ENCODE measurements around the gene KIF3C. TPM values are rescaled to one million over a fixed set of nuclear protein-coding genes. Genes with fewer than 3 reads are reported as not detected.
A peak's percentile ranks its signal among the peaks of the same experiment; 100 is the strongest.

KIF3C gene
- total and polyA plus RNA-seq, 9 of the 15 experiments (the other 6 are each of a cell fraction or from before 2014, with no cell fraction given) = 0.69 to 6.7 (median 3.3) TPM

GRCh38 chr2:26018184-26019055, 36.1 kb upstream of the KIF3C start (continued):
- TF ChIP-seq ETS1 (conservative IDR thresholded peaks at IDR 0.05; ENCODE audit: control insufficient read depth, low read depth, low read length) (no peak), ZNF121 (CRISPR knock-in tag; conservative IDR thresholded peaks at IDR 0.05) (no peak), KDM4B (IDR thresholded peaks at IDR 0.05; ENCODE audit: borderline replicate concordance in 2 of 2, low read depth in 1 of 2) (no peak), SMARCA5 (IDR thresholded peaks at IDR 0.05) (peak; percentile 52; the same call in 1 of the 2 replicates), CREBBP (IDR thresholded peaks at IDR 0.05; ENCODE audit: low read depth, low read length) (no peak), CTCFL (IDR thresholded peaks at IDR 0.05; ENCODE audit: borderline replicate concordance, insufficient read depth, low read depth, low read length, poor library complexity, severe bottlenecking) (no peak), HMGXB4 (CRISPR knock-in tag; IDR thresholded peaks at IDR 0.05) (no peak), ZSCAN29 (IDR thresholded peaks at IDR 0.05) (no peak), NUFIP1 (IDR thresholded peaks at IDR 0.05; ENCODE audit: partially characterized antibody) (no peak), PTRF (tag; IDR thresholded peaks at IDR 0.05) (no peak), SPI1 (IDR thresholded peaks at IDR 0.05; ENCODE audit: borderline replicate concordance, low read depth, low read length) (no peak), REST (IDR thresholded peaks at IDR 0.05; ENCODE audit: borderline replicate concordance) (peak; percentile 98), REST (CRISPR knock-in tag; IDR thresholded peaks at IDR 0.05; ENCODE audit: low read depth) (0 out of 2 replicates have a peak, but pooled peaks have one; percentile 57)
